Suprapubic skin (tissue), 3 donors: Measurements from ENCODE around the gene GPR171.

ENCODE experiments used
- POLR2A ChIP-seq, 2 donors: fragments of 450-650 bp; IDR thresholded peaks; one replicate each; pipeline ENCODE4 v1.6.1; 2017; ENCODE audit warnings: antibody characterized with exemption in 2 of 2, mild to moderate bottlenecking in 2 of 2, moderate library complexity in 2 of 2
- TF ChIP-seq, protein P1 (sequence below), 2 donors: fragments of 200-600 bp in 1 of 2; fragments of 450-650 bp in 1 of 2; sonication (generic) in 1 of 2; IDR thresholded peaks; one replicate each; pipeline ENCODE4 v1.5.1; 2016 to 2019; ENCODE audit warnings: antibody characterized with exemption in 2 of 2, mild to moderate bottlenecking in 1 of 2, moderate library complexity in 1 of 2

DNA sequence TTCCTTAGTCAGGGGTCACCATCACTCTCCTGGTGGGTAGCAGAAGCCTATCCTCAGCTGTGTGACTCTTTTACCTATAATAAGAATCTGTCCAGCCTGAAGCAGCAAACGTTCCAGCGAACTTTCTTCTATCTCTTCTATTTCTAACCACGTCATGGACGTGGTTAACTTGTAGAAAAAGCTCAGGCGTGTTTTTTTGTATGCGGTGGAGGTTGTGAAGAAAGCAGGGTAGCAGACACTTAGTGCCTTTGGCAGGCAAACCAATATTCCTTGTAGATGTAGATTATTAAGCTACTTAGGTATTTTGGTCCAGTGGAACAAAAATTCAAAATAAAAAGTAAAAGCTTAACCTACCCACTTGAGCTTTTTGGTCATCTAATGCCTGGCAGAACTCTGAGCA lies 31.8 kb upstream of the GPR171 start:
- TF ChIP-seq POLR2A (IDR thresholded peaks at IDR 0.05), result no peak
- TF ChIP-seq, protein P1, sequence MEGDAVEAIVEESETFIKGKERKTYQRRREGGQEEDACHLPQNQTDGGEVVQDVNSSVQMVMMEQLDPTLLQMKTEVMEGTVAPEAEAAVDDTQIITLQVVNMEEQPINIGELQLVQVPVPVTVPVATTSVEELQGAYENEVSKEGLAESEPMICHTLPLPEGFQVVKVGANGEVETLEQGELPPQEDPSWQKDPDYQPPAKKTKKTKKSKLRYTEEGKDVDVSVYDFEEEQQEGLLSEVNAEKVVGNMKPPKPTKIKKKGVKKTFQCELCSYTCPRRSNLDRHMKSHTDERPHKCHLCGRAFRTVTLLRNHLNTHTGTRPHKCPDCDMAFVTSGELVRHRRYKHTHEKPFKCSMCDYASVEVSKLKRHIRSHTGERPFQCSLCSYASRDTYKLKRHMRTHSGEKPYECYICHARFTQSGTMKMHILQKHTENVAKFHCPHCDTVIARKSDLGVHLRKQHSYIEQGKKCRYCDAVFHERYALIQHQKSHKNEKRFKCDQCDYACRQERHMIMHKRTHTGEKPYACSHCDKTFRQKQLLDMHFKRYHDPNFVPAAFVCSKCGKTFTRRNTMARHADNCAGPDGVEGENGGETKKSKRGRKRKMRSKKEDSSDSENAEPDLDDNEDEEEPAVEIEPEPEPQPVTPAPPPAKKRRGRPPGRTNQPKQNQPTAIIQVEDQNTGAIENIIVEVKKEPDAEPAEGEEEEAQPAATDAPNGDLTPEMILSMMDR (IDR thresholded peaks at IDR 0.05), result no peak
